NCI-H2107 treated with DMSO at 0.1 percent for 48 hours (cell line): ENCODE measurements around the gene MLYCD.

Source experiments
- DNase-seq: peaks from one replicate; lab custom pipeline; 2025; ENCODE audit not compliant: unreplicated experiment; lab: John Stamatoyannopoulos, UW

The MLYCD gene

DNA sequence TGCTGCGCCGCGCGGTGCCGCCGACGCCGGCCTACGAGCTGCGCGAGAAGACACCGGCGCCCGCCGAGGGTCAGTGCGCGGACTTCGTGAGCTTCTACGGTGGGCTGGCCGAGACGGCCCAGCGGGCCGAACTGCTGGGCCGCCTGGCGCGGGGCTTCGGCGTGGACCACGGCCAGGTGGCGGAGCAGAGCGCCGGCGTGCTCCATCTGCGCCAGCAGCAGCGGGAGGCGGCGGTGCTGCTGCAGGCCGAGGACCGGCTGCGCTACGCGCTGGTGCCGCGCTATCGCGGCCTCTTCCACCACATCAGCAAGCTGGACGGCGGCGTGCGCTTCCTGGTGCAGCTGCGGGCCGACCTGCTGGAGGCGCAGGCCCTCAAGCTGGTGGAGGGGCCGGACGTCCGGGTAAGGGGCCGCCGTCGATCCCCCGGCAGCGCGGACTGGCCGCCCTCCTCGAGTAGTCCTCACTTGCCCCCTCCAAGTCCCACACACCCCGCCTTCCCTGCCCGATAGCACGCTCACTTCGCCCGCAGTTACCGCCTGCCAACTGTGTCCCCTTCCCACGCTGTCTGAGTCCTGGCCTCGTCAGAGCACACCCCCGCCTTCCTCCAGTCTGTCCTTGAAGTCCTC is 470 bp downstream of the MLYCD start:
- no peak for DNase-seq

DNA sequence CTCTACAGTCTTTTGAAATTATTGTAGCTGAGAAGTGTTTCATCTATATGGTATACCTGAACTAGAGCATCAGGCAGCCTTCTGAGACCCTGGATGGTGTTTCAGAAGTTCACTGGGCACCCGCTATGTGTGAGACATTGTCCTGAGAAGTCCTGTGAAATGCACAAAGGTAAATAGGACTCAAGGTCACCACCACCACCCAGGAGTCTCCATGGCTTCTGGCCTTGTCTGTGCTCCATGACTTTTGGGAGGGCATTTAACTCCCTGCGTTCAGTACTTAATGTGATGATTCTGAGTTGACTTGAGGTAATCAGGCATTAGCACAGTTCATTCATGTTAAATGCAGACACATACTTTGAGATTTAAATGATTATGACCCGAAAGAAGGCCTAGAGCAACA is 1.1 kb downstream of the MLYCD start:
- DNase-seq, result no peak

DNA sequence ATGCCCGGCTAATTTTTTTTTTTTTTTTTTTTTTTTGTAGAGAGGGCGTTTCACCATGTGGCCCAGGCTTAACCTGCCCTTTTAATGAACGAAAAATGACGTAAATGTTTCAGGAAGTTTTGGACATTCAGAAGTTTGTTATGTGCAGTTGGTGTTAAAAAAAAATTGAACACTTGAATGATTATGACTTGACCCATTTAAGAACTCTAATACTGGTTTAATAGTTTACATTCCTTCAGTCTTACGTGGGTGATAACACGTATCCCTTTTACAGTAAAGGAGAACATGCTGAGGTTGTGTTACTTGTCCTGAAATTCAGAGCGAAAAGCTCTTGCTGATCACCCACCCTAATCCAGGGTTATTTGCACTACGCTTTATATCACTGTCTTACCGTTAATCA is 1.7 kb downstream of the MLYCD start:
- no peak for DNase-seq

DNA sequence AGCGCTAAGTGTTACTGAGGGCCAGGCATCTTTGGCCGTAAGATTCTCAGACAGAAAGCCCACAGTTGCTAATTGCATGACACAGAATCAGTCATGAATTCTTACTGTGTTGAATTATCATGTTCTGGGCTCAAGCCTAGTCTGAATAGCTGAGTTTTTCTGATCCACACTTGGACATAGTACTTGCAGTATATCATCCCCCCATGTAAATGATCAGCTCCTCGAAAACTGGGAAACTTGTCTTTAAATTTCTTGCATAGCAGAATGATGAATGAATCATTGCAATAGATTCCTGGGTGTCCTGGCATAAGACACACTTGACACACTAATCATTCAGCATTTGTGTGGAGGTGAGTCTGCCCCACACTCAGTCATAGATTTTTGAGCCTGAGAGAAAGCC is 2.2 kb downstream of the MLYCD start:
- DNase-seq, result no peak

DNA sequence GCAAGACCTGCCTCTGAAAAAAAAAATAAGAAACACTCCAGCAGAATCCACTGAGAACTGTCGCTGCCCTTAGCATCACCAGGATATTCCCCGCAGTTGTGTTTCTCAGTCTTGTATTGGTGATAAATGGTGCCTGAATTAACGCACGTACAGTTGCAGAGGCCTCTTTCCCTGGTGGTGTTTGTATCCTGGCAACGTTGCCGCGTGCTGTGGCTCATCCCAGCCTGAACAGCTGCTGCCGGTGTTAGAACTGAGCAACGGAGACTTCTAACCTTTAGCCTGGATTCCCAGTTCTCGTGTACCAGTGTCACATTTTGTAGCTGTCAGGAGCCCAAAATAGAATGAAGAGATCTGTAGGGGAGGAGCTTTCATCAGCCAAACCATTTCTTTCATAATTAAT is 4.8 kb downstream of the MLYCD start:
- no peak for DNase-seq

DNA sequence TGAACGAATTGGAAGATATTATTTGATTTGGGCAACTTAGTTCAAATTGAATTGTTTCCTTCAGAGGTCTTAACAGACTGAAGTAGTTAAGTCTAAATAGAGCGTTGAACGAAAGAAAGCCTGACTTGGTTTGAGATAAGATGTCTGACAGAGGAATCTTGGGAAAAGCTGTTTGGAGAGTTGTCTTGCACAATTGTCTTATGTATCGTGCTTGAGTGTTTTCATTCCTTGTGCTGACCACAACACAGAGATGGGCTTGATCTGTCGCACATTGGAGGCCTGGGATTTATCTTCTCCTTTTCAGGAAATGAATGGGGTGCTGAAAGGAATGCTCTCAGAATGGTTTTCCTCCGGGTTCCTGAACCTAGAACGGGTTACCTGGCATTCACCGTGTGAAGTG is 7.8 kb downstream of the MLYCD start:
- no peak for DNase-seq

DNA sequence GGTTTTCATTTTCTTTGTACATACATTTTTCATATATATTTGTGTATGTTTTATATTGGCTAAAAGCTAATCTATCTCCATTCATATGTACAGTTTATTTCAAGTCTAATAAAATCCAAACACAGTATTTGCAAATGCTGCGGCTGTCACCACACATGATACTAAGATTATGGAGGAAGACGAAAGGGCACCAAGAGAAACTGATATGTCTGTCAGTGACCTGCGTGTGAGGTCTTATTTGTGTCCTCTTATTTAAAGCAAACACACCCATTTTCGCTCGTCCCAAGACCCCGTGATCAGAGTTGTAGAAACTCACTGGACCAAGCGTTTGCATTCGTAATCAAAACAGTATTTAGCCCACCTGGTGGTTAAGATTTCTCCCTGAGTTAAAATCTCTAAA is 8.2 kb downstream of the MLYCD start:
- no peak for DNase-seq

DNA sequence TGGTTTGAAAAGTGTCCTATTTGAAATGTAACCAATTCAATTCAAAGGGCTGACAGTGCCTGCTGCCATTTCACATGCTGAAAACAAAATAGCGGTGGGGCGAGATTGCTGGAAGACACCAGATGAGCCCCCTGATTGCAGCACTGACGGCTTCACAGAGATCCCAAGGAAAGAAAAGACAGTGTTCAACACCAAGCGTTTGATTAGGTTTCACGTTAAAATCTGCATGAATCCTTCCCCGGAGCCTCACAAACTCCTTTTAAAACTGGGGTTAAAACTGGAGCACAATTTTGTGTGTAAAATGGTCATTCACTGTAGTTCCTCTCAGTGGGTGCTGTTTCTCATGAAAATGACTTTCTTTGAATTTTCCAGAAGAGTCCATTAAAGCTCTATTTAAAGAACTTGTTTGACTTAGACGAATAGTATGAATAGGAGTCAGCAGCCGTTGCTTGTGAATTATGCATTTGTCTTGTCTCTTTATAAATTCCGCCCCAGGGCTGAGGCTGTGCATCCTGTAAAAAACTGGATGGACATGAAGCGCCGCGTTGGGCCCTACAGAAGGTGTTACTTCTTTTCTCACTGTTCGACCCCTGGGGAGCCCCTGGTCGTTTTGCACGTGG is 8.8 kb downstream of the MLYCD start:
- no peak for DNase-seq

DNA sequence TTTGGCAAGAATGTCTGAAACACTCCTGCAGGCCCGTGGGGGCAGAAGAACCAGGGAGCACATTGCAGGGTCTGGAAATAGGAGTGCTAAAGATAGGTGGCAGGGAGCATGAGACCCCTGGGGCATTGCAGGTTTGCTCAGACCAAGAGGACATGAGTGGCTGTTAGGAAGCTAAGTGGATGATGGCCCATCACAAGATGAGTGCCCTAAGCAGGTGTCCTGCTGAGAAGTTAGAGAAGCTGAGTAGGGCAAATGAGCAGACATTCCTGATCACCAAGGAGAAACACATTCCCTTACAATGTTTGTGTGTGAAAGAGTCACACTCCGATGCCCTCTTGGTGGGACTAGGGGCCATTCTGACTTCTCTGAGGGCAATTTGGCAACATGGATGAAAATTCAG is 9.9 kb downstream of the MLYCD start:
- no peak for DNase-seq

DNA sequence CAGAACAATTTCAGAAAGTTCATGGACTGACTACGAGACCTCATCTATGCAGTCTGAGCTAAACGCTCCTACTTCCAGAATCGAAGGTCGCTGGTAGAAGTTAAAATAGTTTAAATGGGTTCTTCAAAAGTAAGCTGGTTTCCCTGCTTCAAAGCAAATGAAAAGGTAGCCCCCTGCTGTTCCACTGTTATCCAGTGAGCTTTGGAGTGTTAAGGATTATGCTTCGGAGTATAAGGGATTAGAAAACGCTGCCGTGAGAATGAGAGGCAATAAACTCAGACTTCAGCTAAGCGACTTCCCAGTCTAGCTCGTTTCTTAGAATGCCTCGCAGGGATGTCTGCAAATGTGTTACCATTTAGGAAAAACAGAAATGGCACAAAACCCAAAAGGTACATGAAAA is 12.4 kb downstream of the MLYCD start:
- no peak for DNase-seq

DNA sequence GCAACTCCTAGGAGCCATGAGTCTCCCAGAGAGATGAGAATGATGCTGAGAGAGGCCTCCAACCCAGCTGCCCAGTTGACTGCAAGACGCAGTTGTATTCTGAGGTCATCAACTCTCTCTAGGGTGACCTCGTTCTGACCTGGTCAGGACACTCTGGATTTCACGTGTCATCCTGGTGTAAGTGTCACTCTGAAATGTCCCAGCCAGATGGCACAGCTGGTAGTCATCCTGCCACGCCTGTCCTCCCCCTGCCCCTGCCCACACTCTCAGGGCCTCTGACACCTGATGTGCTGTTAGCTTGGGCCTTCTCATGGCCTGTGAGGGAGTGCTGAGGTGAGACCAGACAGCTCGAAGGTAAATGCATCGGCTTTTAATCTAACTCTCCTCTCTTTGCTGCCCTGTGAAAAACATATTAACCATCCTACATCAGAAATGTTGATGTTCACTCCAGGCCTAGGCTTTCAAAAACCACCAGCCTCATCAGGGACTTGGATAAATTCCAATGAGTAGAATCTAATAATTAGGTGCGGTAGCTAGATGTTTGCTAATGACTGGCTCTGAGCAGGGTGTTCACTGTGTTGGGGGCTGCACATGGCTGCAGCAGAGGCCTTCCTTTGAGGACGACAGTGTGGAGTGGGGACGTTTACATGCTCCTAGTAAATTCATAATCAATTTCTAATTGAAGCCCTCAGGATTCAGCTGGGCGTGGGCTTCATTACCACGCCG is 13.8 kb downstream of the MLYCD start:
- DNase-seq, result no peak

DNA sequence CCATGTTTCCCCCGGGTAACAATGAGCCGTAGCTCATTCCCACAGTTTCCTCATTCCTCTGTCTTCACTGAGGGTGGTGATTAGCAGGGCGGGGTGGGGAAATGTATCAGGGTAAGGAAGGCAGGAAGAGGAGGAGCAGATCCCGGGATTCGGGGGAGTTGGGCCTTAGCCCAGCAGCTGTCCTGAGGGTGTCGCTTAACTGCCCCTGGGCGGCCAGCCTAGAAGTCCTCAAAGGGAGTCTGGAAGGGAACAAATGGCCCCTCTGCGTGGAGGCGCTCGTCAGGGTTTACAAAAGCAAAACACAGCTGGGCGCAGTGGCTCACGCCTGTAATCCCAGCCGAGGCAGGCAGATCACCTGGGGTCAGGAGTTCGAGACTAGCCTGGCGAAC is 14.3 kb downstream of the MLYCD start:
- DNase-seq, result no peak

DNA sequence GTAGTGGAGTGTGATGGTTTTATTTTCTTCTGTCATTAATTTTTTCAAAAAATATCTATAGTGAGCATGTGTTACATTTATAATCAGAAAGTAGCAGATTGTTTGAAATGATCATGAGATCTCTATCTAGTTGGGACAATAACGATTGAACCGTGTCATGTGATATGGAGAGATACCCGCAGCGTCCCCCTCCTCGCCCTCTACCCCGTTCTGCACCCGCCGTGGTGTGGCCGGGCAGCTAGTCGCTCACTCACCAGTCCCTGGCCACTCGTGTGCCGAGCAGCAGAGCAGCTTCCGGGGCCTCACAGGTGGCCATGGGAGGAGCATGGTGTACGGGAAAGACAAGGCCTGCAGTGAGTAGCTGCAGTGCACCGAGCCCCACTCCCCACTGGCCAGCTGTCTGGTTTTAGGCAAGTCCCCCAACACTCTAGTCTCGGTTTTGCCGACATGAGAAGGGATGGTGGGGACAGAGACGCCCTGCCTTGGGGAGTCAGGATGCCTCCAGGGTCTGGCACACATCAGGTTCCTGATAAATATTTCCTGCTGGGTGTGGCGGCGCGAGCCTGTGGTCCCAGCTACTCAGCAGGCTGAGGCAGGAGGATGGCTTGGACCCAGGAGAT is 15.3 kb downstream of the MLYCD start:
- no peak for DNase-seq

DNA sequence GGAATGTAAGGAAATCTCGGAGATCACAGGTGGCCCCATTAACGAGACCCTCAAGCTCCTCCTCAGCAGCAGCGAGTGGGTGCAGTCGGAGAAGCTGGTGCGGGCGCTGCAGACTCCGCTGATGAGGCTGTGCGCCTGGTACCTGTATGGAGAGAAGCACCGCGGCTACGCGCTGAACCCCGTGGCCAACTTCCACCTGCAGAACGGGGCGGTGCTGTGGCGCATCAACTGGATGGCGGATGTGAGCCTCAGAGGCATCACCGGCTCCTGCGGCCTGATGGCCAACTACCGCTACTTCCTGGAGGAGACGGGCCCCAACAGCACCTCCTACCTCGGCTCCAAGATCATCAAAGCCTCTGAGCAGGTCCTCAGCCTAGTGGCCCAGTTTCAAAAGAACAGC is 16.2 kb downstream of the MLYCD start:
- DNase-seq, result no peak

DNA sequence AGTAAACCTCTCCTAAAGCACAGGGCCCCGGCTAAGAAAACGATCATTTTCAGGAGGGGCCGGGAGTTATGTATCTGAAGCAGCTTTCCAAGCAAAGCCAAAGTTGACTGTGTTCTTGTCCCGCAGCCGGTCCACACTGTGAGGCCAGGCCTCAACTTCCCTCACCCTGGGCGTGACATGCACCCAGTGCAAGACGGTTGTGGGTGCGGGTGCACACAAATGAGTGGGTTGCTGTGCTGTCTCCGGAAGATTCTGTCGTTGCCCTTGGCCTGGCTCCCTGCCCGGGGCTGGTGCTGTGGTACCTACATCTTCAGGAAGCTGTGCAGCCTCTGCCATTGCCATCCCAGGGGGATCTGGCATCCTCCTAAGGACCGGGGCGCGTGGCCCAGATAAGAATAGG is 16.6 kb downstream of the MLYCD start:
- no peak for DNase-seq

DNA sequence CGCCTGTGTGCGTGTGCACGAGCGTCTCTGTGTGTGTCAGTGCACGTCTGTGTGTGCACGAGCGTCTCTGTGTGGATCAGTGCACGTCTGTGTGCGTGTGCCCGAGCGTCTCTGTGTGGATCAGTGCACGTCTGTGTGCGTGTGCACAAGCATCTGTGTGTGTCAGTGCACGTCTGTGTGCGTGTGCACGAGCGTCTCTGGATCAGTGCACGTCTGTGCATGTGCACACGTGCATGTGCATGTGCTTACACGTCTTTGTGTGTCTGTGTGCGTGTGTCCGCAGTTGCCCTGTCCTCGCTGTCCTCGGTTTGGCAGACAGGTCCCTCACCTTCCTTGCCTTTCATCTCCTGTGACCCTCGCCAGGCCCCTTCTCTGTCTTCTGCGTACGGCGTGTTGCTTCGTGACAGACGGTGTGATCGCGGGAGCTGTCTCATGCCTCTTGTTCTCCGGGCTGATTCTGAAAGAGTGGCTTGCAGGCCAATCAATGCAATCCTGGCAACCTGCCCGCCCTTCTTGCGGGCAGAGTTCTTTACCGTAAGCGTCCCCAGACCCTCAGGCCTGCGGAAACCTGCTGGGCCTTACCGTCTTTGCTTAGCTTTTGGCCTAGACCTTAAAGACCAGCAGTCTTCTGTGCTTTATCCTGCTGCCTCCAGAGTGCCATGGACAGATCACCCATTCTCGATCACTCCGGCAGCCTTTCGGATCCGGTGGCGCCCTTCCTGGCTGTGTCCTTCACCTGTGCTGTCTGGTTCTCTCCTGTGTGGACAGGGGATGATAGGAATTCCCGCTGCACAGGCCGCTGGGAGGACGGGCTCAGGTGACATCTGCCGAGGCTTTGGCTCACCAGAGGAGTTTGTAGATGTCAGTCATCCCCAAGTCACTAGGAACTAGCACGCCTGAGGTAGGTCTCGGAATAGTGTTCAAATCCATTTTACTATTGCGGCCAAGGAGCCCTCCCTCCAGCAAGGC is 18.5 kb downstream of the MLYCD start:
- DNase-seq, result no peak

DNA sequence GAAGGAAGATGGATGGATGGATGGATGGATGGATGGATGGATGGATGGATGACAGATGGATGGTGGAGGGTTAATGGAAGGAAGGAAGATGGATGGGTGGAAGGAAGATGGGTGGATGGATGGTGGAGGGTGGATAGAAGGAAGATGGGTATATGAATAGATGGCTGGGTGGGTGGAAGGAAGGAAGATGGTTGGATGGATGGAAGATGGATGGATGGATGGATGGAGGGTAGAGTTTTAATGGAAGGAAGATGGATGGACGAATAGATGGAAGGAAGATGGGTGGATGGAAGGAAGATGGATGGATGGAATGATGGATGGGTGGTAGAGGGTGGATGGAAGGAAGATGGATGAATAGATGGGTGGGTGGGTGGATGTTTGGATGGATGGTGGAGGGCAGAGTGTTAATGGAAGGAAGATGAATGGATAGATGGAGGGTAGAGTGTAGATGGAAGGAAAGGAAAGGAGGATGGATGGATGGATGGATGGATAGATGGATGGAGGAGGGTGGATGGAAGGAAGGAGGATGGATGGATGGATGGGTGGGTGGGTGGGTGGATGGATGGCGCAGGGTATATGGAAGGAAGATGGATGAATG is 22.1 kb downstream of the MLYCD start:
- DNase-seq, result no peak

DNA sequence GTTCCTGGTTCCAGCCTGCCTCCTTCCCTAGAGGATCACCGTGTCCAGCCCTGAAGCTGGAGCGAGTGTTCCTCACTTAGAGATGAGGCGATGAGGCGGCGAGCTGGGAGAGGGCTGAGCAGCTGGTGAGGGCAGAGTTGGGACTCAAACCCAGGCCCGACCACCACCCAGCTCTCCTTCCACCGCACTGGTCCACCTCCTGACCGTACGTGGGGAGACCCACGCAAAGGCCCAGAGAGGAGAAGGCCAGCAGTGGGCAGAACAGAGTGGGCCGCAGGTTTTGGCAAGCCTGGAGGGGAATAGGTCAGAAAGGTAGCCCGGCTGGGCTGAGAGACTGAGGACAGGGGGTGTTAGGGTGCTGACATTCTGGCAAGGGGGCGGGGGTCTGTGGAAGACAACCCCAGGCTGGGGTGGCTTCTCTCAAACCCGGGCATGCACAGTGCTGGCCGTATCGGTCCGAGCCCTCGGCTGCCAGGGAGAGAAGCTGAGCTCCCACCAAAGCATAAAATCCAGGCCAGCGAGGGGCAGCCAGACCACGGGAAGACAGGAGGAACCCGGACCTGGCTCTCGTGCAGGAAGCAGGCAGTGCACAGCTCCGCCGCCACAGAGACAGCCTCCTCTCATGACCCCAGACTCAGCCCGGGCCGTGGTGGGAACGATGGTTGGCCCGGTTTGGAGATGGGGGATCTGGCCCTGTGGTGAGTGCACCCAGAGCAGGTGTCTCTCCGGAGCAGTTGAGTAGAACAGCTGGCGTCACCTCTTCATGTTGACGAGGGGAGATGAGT is 24.9 kb downstream of the MLYCD start:
- DNase-seq, result no peak

DNA sequence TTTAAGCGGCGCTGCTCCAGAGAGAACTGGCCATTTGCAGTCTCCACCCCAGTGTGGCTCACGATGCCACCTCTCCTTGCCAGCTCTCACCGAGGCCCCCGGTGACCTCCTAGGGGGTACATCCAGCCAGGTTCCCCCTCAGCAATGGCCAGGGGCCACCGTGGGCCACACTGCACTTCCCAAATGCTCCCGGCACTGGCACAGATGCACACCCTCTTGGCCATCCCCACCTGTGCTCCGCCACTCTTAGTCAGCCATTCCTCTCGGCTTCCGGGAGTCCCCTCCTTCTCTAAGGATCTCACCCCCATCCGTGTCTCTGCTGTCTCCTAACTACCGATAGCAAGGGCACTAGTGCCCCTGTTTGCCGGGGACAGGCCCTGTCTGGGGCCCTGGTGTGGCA is 25.8 kb downstream of the MLYCD start:
- DNase-seq, result no peak
